ENCODE data around the gene PIF1. TPM values are rescaled to one million over a fixed set of nuclear protein-coding genes. Genes with fewer than 3 reads are reported as not detected.
"Not testable (repeated sequence)": the region's sequence is repeated elsewhere in the genome, so short reads cannot be mapped to it uniquely, and the experiment has no call there.

PIF1 gene
- total RNA-seq, 1 donor = 0.31 TPM

GRCh38 chr15:64808785-64809453 is 16.5 kb downstream of the PIF1 start:
- H3K27me3 ChIP-seq (ENCODE audit: insufficient read depth, low read length) = no peaks in the 10 kb centered on the region
- no peaks in the 10 kb centered on the region for H3K4me1 ChIP-seq (ENCODE audit: insufficient read depth, low read length)
- no peaks in the 10 kb centered on the region for H3K9me3 ChIP-seq (ENCODE audit: low read depth, low read length)
- no peak overlapping the region for H3K4me3 ChIP-seq (ENCODE audit: low read length)

GRCh38 chr15:64807751-64808222 is 17.7 kb downstream of the PIF1 start:
- H3K4me3 ChIP-seq (ENCODE audit: low read length) = no peak overlapping the region
- no peaks in the 10 kb centered on the region for H3K4me1 ChIP-seq (ENCODE audit: insufficient read depth, low read length)
- H3K9me3 ChIP-seq (ENCODE audit: low read depth, low read length) = no peaks in the 10 kb centered on the region
- H3K27me3 ChIP-seq (ENCODE audit: insufficient read depth, low read length) = no peaks in the 10 kb centered on the region

GRCh38 chr15:64807051-64807749 is 18.2 kb downstream of the PIF1 start:
- H3K9me3 ChIP-seq (ENCODE audit: low read depth, low read length) = no peaks in the 10 kb centered on the region
- no peak overlapping the region for H3K4me3 ChIP-seq (ENCODE audit: low read length)
- no peaks in the 10 kb centered on the region for H3K27me3 ChIP-seq (ENCODE audit: insufficient read depth, low read length)
- H3K4me1 ChIP-seq (ENCODE audit: insufficient read depth, low read length) = no peaks in the 10 kb centered on the region

- Histone ChIP-seq H3K4me3 (ENCODE audit: low read length) (no peak overlapping the region), H3K9me3 (ENCODE audit: low read depth, low read length) (no peaks in the 10 kb centered on the region), H3K4me1 (ENCODE audit: insufficient read depth, low read length) (no peaks in the 10 kb centered on the region)
Observed at GRCh38 chr15:64806509-64806908, 18.9 kb downstream of the PIF1 start.

GRCh38 chr15:64804619-64805018 is 20.8 kb downstream of the PIF1 start:
- no peaks in the 10 kb centered on the region for H3K27me3 ChIP-seq (ENCODE audit: insufficient read depth, low read length)
- H3K4me1 ChIP-seq (ENCODE audit: insufficient read depth, low read length) = no peaks in the 10 kb centered on the region
- no peaks in the 10 kb centered on the region for H3K9me3 ChIP-seq (ENCODE audit: low read depth, low read length)
- no peak overlapping the region for H3K4me3 ChIP-seq (ENCODE audit: low read length)

More at GRCh38 chr15:64806509-64806908, 18.9 kb downstream of the PIF1 start:
- H3K27me3 ChIP-seq (ENCODE audit: insufficient read depth, low read length) = no peaks in the 10 kb centered on the region

GRCh38 chr15:64803526-64803925 is 21.9 kb downstream of the PIF1 start:
- Histone ChIP-seq H3K9me3 (ENCODE audit: low read depth, low read length) (no peaks in the 10 kb centered on the region), H3K4me1 (ENCODE audit: insufficient read depth, low read length) (no peaks in the 10 kb centered on the region), H3K27me3 (ENCODE audit: insufficient read depth, low read length) (no peaks in the 10 kb centered on the region), H3K4me3 (ENCODE audit: low read length) (no peak overlapping the region)

GRCh38 chr15:64800476-64800875 is 25.0 kb downstream of the PIF1 start:
- Histone ChIP-seq H3K4me1 (ENCODE audit: insufficient read depth, low read length) (no peaks in the 10 kb centered on the region), H3K9me3 (ENCODE audit: low read depth, low read length) (no peaks in the 10 kb centered on the region), H3K27me3 (ENCODE audit: insufficient read depth, low read length) (no peaks in the 10 kb centered on the region), H3K4me3 (ENCODE audit: low read length) (no peak overlapping the region)

- H3K9me3 ChIP-seq (ENCODE audit: low read depth, low read length); H3K4me3 ChIP-seq (ENCODE audit: low read length); H3K27me3 ChIP-seq (ENCODE audit: insufficient read depth, low read length); H3K4me1 ChIP-seq (ENCODE audit: insufficient read depth, low read length): not testable (repeated sequence)
Observed at GRCh38 chr15:64798905-64799304, 26.5 kb downstream of the PIF1 start.

GRCh38 chr15:64795921-64796320 is 29.5 kb downstream of the PIF1 start:
- H3K4me3 ChIP-seq (ENCODE audit: low read length); H3K9me3 ChIP-seq (ENCODE audit: low read depth, low read length): not testable (repeated sequence)

GRCh38 chr15:64795299-64795698 is 30.1 kb downstream of the PIF1 start:
- not testable (repeated sequence) for H3K27me3 ChIP-seq (ENCODE audit: insufficient read depth, low read length); H3K4me3 ChIP-seq (ENCODE audit: low read length); H3K4me1 ChIP-seq (ENCODE audit: insufficient read depth, low read length)

More at GRCh38 chr15:64795921-64796320, 29.5 kb downstream of the PIF1 start:
- not testable (repeated sequence) for H3K27me3 ChIP-seq (ENCODE audit: insufficient read depth, low read length); H3K4me1 ChIP-seq (ENCODE audit: insufficient read depth, low read length)

GRCh38 chr15:64792282-64792681 is 33.2 kb downstream of the PIF1 start:
- H3K27me3 ChIP-seq (ENCODE audit: insufficient read depth, low read length) = no peaks in the 10 kb centered on the region
- H3K9me3 ChIP-seq (ENCODE audit: low read depth, low read length) = no peaks in the 10 kb centered on the region
- no peak overlapping the region for H3K4me3 ChIP-seq (ENCODE audit: low read length)
- no peaks in the 10 kb centered on the region for H3K4me1 ChIP-seq (ENCODE audit: insufficient read depth, low read length)

More at GRCh38 chr15:64795299-64795698, 30.1 kb downstream of the PIF1 start:
- not testable (repeated sequence) for H3K9me3 ChIP-seq (ENCODE audit: low read depth, low read length)

GRCh38 chr15:64791401-64791800 is 34.0 kb downstream of the PIF1 start:
- H3K27me3 ChIP-seq (ENCODE audit: insufficient read depth, low read length) = no peaks in the 10 kb centered on the region
- no peaks in the 10 kb centered on the region for H3K9me3 ChIP-seq (ENCODE audit: low read depth, low read length)
- H3K4me3 ChIP-seq (ENCODE audit: low read length) = no peak overlapping the region
- no peaks in the 10 kb centered on the region for H3K4me1 ChIP-seq (ENCODE audit: insufficient read depth, low read length)

- Histone ChIP-seq H3K9me3 (ENCODE audit: low read depth, low read length) (no peaks in the 10 kb centered on the region), H3K4me3 (ENCODE audit: low read length) (no peak overlapping the region), H3K4me1 (ENCODE audit: insufficient read depth, low read length) (no peaks in the 10 kb centered on the region), H3K27me3 (ENCODE audit: insufficient read depth, low read length) (no peaks in the 10 kb centered on the region)
Observed at GRCh38 chr15:64783796-64784195, 41.7 kb downstream of the PIF1 start.

GRCh38 chr15:64782751-64783150 is 42.7 kb downstream of the PIF1 start:
- no peaks in the 10 kb centered on the region for H3K9me3 ChIP-seq (ENCODE audit: low read depth, low read length)
- no peaks in the 10 kb centered on the region for H3K4me1 ChIP-seq (ENCODE audit: insufficient read depth, low read length)
- no peak overlapping the region for H3K4me3 ChIP-seq (ENCODE audit: low read length)
- peaks cover 4% of the 10 kb centered on the region for H3K27me3 ChIP-seq (ENCODE audit: insufficient read depth, low read length)

GRCh38 chr15:64781299-64781698 is 44.1 kb downstream of the PIF1 start:
- no peak overlapping the region for H3K4me3 ChIP-seq (ENCODE audit: low read length)
- H3K27me3 ChIP-seq (ENCODE audit: insufficient read depth, low read length) = peaks cover 17% of the 10 kb centered on the region
- H3K9me3 ChIP-seq (ENCODE audit: low read depth, low read length) = no peaks in the 10 kb centered on the region
- H3K4me1 ChIP-seq (ENCODE audit: insufficient read depth, low read length) = no peaks in the 10 kb centered on the region

All from mononuclear cell (primary cell).